ENCODE measurements around the gene ACOT7. TPM values are rescaled to one million over a fixed set of nuclear protein-coding genes. Genes with fewer than 3 reads are reported as not detected.
"Not testable (repeated sequence)": the region's sequence is repeated elsewhere in the genome, so short reads cannot be mapped to it uniquely, and the experiment has no call there.

Gene ACOT7
- total RNA-seq, 1 experiment from 2014 or later = 113 TPM

DNA sequence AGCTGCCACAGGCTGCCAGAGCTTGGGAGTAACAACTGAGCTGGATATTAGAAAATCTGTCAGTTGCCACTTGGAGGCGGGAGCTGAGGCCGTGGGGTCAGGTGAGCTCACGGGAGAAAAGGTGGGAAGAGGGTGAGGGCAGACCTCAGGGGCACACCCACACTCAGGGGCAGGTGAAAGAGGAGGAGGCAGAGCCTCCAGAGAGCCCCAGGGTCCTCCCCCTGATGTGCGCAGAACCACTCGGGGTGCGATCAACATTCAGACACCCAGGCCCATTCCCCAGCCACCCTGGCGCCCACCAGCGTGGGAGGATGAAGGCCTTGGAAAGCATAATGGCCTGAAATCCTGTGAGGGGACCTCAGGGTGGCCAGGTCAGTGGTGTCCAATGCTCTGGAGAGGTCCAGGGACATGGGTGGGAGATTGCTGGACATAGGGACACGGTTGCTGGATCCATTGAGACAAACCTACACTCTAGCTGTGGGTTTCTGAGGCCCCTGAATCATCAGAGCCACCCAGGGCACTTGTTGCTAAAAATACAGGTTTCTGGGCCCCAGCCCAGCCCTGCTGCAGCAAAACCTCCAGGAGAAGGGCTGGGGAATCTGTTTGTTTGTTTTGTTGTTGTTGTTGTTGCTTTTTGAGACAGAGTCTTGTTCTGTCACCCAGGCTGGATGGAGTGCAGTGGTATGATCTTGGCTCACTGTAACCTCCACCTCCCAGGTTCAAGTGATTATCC is 83.3 kb downstream of the ACOT7 start:
- DNase-seq (ENCODE audit: low read depth) = no peak

DNA sequence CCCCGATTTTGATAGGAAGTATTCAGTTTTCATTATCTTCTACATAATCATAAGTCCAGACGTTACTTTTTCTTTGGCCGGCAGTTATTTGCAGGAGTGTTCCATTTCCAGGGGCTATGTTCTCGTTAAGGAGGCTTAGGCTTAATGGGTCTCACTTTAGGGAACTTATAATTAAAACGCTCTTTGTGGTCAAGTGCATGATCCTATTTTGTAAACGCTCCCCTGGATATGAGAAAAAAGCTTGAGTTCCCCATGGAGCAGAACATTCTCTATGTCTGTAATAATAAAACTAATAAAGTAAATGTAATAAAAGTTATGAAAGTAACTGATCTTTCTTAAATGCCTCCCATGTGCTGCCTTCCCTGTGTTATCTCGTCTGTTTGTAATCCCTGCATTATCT is 84.0 kb downstream of the ACOT7 start:
- DNase-seq (ENCODE audit: low read depth) = no peak

DNA sequence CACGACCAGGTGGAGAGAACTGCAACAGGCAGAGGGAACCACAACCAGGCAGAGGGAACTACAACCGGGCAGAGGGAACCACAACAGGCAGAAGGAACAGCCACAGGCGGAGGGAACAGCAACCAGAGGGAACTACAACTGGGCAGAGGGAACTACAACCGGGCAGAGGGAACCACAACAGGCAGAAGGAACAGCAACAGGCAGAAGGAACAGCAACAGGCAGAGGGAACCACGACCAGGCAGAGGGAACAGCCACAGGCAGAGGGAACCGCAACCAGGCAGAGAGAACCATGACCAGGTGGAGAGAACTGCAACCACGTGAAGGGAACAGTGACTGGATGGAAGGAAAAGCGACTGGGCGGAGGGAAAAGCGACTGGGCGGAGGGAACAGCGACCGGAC is 85.1 kb downstream of the ACOT7 start:
- no peak for DNase-seq (ENCODE audit: low read depth)

DNA sequence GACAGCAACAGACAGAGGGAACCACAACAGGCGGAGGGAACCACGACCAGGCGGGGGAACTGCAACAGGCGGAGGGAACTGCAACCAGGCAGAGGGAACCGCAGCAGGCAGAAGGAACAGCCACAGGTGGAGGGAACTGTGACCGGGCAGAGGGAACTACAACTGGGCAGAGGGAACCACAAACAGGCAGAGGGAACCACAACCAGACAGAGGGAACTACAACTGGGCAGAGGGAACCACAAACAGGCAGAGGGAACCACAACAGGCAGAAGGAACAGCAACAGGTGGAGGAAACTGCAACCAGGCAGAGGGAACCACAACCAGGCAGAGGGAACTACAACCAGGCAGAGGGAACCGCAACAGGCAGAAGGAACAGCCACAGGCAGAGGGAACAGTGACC is 85.9 kb downstream of the ACOT7 start:
- not testable (repeated sequence) for DNase-seq (ENCODE audit: low read depth)

- no peak for DNase-seq (ENCODE audit: low read depth)
Measured at GRCh38 chr1:6307099-6307498, 86.5 kb downstream of the ACOT7 start.

GRCh38 chr1:6303397-6304012 is 90.1 kb downstream of the ACOT7 start:
- no peak for DNase-seq (ENCODE audit: low read depth)

DNA sequence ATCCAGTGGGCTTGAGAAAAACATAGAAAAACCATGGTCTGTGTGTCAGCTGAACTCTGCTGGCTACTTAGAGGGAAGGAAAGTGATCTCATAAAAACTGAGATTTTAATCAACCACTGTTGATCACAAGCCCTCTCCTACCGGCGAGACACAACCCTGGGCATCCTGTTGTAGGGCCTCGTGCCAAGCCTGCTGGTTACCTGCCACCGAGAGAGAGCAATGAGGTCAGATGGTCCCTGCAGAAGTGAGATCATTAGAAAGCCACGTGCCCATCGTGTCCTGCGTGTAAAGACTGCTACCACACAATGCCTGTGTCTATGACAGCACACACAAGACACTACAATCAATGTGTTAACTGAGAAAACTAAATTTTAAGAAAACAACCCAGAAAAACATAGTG is 91.0 kb downstream of the ACOT7 start:
- peak; percentile 10 for DNase-seq (ENCODE audit: low read depth)

DNA sequence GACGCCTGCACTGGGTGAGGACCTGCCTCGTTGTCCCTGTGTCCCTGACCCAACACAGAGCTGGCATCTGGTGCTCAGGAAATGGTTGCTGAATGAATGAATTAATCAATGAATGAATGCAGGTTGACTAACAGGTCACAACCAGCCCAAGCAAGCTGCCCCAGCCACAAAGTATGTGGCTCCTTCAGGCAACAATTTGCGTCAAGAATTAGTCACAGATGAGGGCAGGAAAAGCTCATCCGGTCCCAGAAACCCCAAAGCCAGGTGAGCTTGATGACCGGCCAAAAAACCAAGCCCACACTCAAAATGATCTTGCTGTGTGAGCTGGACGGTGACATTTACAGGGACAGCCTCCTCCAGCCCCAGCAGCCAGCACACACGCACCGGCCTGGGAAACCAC is 92.0 kb downstream of the ACOT7 start:
- peak; percentile 79 for DNase-seq (ENCODE audit: low read depth)

DNA sequence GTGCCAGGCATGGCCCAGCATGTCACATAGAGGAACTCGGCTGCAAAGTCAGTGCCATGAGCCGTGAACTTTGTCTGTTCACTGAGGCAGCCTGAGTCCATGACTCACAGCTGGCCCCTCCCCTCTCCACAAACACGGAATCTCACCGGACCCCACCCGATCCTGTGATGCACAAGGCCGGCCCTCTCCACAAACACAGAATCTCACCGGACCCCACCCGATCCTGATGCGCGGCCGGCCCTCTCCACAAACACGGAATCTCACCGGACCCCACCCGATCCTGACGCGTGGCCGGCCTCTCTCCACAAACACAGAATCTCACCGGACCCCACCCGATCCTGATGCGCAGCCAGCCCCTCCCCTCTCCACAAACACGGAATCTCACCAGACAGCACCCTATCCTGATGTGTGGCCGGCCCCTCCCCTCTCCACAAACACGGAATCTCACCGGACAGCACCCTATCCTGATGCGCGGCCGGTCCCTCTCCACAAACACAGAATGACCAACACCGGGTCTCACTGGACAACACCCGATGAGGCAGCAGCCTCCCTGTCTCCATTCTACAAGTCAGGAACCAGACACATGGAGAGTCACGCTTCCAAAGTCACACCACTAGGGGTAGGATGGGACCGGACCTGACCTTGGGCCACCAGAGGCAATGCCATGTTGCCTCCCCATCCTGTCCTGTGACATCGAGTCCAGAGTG is 93.1 kb downstream of the ACOT7 start:
- no peak for DNase-seq (ENCODE audit: low read depth)

GRCh38 chr1:6299557-6300165 is 93.9 kb downstream of the ACOT7 start:
- DNase-seq (ENCODE audit: low read depth) = no peak

DNA sequence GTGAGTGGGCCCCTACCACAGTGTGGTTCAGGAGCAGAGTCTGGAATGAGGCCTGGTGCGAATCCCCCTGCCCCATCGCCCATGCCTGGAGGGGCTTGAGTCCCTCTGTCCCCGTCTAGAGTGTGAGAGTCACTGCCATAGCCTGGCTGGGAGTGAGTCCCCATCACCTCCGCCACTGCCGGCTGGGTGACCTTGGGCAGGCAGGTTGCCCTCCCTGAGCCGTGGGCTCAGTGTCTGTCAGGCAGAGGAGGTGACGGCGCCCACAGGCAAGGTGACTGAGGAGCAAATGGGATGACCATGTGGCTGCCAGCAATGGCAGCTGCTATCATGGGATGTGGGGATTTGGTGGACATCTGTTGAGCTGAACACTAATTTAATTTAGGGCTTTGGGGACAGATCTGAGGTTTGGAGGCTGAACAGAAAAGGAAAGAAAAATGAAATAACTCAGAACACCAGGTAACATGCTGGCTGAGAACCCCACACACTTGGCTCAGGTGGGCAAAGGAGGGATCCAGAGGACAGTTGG is 94.6 kb downstream of the ACOT7 start:
- DNase-seq (ENCODE audit: low read depth) = no peak

DNA sequence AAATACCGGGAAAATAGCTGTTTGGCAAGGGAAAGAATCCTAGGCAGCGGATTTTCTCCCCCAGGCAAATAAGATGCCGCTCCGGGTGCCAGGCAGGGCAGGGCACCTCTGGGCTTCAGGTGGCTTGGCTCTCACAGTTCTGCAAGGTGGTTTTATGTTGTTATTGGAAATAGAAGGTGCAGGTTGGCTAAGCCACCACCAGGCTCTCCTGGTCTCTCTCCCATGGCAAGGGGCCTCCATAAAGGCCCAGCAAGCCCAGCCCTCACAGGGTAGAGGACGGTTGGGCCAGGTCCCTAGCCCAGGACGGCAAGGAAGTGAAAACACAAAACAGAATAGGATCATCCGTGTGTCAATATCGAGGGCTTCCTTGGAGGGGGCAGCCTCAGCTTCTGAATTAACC is 95.0 kb downstream of the ACOT7 start:
- DNase-seq (ENCODE audit: low read depth) = no peak

GRCh38 chr1:6295910-6296309 is 97.7 kb downstream of the ACOT7 start:
- DNase-seq (ENCODE audit: low read depth) = no peak

DNA sequence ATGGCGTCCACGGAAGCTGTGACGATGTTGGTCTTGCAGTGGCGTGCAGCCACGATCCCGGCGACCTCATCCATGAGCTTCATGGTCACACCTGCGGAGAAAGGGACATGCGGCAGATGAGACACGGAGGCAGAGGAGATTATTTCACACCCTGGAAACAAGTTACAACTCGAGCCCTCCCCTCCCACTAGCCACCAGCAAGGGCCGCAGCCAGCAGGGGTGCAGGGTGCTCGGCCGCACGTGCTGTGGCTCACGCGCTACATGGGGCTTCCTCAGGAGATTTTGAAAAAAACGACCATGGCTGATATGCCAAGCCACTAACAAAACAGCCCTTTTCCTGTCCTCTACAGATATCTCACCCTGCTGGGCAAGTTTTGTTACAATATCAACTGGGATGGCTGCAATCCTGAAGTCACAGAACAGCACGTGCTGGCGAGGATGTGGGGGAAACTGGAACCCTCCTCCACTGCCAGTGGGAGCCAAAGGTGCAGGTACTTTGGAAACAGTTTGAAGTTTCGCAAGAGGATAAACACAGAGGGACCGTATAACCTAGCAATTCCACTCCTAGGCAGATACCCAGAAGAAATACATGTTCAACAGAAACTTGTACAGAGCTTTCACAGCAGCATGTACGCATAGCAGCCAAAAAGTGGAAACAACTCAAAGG is 98.5 kb downstream of the ACOT7 start:
- no peak for DNase-seq (ENCODE audit: low read depth)

GRCh38 chr1:6294080-6294889 is 99.3 kb downstream of the ACOT7 start:
- DNase-seq (ENCODE audit: low read depth) = no peak

DNA sequence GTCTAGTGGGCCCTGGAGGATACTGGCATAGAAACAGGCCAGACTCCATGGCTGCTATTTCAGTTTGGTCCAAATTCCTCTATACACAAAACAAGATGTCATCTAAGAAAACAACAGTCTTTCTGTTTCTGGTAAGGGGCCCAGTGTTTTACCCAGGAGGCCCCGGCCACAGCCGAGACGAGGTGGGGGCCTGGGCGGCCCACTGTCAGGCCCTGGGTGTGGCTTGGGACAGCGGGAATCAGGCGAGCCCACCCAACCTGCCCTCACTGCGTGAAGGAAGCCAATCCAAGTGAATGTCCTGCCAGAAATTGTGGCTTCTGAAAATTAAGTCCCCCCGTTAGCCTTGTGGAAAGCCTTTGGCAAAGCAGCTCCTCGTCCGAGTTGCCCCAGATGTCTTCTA is 101.5 kb downstream of the ACOT7 start:
- DNase-seq (ENCODE audit: low read depth) = no peak

DNA sequence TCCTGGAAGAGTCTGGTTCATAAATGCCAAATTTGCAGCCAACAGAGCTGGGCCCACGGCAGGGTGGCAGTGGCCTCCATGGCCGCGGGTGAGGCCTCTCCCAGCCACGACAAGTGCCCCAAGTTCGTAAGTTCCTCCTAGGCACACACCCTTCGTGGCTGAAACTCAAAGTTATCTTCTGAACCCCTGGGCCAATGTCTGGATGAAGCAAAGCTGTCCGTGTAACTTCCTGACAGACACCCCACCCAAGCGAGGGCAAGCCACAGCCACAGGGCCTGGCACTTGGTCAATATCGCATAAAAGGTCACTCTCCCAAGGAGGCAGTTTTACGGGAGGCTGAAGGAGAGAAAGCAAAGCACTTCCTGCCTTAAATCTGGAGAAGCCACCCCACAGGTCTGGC is 104.9 kb downstream of the ACOT7 start:
- no peak for DNase-seq (ENCODE audit: low read depth)

GRCh38 chr1:6288026-6288425 is 105.5 kb downstream of the ACOT7 start:
- no peak for DNase-seq (ENCODE audit: low read depth)

DNA sequence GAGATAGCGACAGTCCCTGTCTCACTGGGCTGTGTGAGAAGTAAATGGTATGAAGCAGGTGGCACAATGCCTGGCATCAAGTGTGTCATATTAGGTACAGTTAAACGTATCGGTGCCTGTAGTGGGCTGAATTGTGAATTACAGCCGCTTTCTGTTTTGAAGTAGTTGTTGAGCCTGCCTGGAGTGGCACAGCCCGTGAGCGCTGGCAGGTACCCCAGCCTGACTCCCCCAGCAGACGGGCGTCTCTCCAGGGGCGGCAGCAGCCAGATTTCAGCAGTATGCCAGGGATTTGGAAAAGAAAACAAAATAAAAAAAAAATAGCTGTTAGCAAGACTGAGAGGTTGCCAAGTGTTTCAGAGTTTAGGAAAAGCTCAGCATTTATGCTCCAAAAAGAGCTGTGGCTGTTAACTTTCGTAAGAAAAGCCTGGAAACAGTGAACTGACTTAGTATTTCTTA is 106.1 kb downstream of the ACOT7 start:
- no peak for DNase-seq (ENCODE audit: low read depth)

- no peak for DNase-seq (ENCODE audit: low read depth)
Measured at GRCh38 chr1:6287029-6287428, 106.5 kb downstream of the ACOT7 start.

GRCh38 chr1:6286266-6286665 is 107.3 kb downstream of the ACOT7 start:
- no peak for DNase-seq (ENCODE audit: low read depth)
